CD4-positive, alpha-beta T cell treated with Interleukin-15 for 4 hours (primary cell): ENCODE results near the gene BLM.

Source experiments
- DNase-seq: peaks from one replicate; pipeline ENCODE4 v3.0.0-alpha.2; 2020; ENCODE audit warnings: low spot score

Gene BLM

DNA sequence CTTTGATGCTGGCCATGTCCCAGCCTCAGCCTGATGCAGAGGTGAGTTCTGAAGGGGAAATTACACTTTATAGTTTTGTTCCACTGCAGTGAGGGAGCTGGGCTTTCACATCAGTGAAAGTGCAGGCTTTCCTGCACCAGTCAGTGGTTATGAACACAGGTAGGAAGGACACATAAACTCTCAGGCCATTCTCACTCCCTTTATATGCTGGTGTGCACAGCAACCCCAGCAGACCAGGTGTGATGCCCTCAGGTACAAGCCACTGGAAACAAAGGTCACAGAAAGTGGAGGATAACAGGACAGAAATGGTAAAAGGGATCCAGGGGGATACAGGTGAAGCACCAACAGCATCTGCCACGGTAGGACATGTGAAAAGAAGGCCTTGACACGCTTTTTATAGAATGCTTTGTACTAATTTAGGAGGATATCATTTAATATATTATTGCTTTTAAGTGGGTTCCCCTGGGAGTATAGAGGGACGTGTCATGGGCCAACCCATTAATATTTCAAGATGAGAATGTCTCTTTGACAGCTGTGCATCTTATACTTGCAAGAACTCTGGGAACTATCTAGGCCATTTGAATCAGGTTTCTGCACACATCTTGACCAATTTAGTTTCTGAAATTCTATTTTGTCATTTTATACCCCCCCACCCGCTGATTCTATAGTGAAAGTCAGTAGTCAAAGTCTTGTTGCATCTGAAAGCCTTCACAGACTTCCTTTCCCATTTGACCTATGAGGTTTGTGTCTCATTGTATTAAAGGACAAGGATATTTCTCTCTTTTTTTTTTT lies 25.0 kb upstream of the BLM start:
- no peak for DNase-seq

GRCh38 chr15:90694987-90695386 lies 22.2 kb upstream of the BLM start:
- no peak for DNase-seq

GRCh38 chr15:90697175-90697574 lies 20.0 kb upstream of the BLM start:
- DNase-seq: no peak

GRCh38 chr15:90698629-90699028 lies 18.5 kb upstream of the BLM start:
- DNase-seq: no peak

DNA sequence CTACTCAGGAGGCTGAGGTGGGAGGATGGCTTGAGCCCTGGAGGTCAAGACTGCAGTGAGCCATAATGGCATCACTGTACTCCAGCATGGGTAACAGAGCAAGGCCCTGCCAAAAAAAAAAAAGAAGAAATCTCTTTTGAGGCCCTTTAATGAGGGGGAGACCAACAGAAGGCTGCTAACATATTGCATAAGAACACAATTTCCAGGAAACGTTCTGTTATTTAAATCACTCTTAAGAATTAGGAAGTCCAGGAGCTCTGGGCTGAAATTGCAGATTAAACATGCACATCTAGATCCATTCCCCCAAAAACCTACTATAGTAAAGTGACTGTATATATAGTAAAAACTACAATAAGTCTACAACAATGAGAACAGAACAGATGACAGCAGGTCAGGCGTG lies 16.1 kb upstream of the BLM start:
- DNase-seq: no peak

DNA sequence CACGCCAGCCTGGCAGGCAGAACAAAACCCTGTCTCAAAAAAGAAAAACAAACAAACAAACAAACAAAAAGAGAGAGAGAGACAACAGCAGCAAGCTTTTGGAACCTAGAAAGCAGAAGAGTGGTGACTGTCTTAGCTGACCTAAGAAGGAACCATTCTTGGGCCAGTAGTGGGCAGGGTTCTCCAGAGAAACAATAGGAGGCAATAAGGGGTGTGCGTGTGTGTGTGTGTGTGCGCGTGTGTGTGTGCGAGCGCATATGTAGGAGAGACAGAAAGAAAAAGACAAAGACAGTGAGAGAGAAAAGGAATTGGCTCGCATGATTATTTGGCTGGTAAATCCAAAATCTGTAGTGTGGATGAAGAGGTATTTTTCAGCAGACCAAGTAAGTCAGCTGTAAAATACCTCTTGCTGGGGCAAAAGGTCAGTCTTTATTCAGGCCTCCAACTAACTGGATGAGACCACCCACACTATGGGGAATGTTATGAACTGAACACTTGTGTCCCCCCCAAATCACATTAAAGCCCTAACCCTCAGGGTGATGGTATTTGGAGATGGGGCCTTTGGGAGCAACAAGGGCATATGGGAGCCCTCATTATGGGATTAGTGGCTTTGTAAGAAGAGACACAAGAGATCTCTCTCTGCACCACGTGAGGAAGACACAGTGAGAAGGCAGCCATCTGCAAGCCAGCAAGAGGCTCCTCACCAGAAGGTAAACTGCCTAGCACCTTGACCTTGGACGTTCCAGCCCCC lies 15.1 kb upstream of the BLM start:
- no peak for DNase-seq

- DNase-seq: no peak
Measured at GRCh38 chr15:90703455-90703854, 13.7 kb upstream of the BLM start.

- DNase-seq: no peak
Measured at GRCh38 chr15:90705212-90705611, 11.9 kb upstream of the BLM start.

- no peak for DNase-seq
Measured at GRCh38 chr15:90706394-90707327, 10.5 kb upstream of the BLM start.

GRCh38 chr15:90707489-90707888 lies 9.7 kb upstream of the BLM start:
- no peak for DNase-seq

DNA sequence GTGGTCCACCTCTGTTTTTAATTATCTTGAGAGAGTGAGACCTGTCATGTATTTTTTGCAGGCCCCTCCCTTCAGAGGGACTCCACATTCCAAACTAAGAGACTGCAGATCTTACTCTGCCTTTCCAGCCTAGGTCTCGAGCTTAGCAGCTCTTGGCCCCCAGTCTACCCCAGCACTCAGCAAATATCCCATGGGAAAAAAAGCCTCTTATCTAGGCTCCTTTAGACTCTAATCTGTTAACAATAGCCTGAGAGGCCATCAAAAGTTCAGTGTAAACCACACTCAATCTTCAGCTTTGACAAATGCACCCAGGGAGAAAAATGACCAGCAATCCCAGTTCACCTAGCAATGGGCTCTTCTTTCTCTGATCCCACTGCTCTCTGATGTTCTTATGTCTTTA lies 8.6 kb upstream of the BLM start:
- DNase-seq: no peak

- no peak for DNase-seq
Measured at GRCh38 chr15:90709278-90709677, 7.9 kb upstream of the BLM start.

DNA sequence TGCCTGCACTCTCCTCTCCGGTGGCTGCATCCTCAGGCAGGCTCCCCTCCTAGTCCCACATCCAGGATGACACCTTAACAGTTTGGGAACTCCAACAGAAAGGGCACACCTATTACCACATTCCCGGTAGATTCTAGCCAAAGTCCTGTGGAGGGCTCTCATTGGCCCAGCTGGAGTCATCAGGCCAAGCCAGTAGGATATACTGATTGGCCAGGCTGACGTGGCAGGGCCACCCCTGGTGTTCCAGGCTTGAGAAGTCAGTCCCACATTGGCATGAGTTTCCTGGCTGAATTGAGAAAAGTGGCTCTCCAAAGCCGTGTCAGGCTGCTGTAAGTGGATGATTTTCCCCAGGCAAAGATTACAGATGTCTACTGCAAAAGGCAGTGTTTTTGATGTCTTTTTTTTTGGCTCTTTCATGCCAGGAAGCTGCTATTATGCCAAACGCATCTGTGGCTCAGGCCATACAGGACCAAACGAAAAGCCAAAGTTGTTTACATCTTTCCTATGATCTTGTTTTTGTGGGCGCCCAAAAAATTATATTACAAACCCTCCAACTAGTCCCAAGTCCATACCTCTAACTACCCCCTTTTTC lies 6.6 kb upstream of the BLM start:
- DNase-seq: no peak

GRCh38 chr15:90711418-90711824 lies 5.7 kb upstream of the BLM start:
- no peak for DNase-seq

DNA sequence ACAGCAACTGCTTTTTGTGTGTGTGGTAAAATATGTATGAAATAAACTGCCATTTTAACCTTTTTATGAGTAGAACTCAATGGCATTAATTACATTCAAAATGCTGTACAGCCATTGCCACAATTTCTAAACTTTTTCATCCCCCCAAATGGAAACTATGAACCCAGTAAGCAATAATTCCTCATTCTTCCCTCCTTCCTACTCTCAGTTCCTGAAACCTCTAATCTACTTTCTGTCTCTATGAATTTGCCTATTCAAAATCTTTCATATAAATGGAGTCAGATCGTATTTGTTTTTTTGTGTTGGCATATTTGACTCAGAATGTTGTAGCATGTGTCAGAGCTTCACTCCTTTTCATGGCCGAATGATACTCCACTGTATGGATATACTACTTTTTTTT lies 5.3 kb upstream of the BLM start:
- DNase-seq: no peak

- DNase-seq: no peak
Measured at GRCh38 chr15:90713081-90713480, 4.1 kb upstream of the BLM start.

DNA sequence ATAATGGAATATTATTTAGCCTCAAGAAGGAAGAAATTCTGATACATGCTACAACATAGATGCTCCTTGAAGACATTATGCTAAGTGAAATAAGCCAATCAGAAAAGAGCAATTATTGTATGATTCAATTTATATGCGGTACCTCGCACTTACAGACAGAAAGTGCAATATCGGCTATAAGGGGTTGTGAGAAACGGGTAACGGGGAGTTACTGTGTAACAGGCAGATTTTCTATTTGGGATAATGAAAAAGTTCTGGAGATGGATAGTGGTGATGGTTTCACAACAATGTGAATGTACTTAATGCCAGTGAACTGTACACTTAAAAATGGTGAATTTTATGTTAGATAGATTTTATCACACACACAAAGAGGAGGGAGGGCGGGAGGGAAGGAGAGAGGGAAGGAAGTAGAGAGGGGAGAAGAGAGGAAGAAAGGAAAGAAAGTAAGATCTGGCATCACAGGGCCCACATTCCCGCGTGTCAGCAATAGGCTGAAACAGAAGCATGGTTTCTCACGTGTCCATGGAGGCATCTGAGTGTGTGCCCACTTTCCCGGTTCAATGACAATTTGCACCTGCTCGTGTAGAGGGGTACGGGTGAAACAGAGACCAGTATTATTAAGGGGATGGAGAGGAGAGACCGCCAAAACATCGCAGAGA lies 700 bp upstream of the BLM start:
- DNase-seq: no peak

DNA sequence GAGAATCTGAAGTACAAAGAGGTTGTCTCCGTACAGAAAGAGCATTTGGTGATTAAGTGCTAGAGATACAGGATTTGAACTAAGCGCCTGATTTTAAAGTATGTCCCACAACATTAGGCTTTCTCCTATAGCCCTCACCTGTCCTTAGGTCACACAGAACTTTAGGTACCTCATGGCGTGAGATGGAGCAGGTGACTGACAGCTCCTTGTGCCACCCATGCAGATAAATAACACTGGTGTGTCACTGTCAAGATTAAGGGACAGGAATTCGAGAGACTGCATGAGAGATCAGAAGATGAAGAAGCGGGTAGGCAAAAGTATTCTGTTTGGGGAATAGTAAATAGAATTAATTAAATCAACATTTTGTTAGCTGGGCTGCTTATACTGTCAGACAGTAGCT lies 1.1 kb downstream of the BLM start:
- no peak for DNase-seq

GRCh38 chr15:90720131-90720530 lies 3.0 kb downstream of the BLM start:
- no peak for DNase-seq

GRCh38 chr15:90729261-90729660 lies 12.1 kb downstream of the BLM start:
- no peak for DNase-seq

GRCh38 chr15:90730290-90730689 lies 13.1 kb downstream of the BLM start:
- DNase-seq: no peak

DNA sequence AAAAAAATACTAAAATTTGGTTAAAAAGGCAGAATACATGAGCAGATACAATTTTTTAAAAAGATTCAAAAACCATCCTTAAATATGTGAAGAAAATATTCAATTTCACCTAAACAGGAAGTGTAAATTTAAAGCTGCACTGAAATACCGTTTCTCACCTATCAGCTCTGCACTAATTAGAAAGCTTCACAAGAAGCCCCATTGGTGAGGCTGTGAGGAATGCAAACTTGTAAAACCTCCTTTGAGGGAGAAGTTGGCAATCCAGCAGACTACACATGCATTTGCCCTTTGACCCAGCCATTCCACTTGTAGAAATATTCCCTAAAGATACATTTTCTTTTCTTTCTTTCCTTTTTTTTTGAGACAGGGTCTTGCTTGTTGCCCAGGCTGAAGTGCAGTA lies 18.8 kb downstream of the BLM start:
- no peak for DNase-seq
